ENCODE results near the gene JAZF1.

DNA sequence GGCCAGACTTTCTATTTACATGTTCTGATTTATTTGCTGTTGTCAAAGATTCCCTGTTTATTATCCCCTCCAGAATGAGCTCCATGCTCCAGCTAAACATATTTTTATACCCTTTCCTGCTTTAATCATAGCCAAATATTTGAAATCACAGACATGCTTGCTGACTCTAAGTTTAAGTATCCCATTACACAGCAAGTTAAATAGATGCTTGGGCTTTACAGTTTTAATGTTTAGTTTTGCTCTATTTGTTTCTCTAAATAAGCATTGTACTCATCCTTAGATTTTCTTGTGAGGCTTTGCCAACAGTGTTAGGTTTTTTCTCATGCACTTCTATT is 243.9 kb downstream of the JAZF1 start:
- TF ChIP-seq, protein P1, sequence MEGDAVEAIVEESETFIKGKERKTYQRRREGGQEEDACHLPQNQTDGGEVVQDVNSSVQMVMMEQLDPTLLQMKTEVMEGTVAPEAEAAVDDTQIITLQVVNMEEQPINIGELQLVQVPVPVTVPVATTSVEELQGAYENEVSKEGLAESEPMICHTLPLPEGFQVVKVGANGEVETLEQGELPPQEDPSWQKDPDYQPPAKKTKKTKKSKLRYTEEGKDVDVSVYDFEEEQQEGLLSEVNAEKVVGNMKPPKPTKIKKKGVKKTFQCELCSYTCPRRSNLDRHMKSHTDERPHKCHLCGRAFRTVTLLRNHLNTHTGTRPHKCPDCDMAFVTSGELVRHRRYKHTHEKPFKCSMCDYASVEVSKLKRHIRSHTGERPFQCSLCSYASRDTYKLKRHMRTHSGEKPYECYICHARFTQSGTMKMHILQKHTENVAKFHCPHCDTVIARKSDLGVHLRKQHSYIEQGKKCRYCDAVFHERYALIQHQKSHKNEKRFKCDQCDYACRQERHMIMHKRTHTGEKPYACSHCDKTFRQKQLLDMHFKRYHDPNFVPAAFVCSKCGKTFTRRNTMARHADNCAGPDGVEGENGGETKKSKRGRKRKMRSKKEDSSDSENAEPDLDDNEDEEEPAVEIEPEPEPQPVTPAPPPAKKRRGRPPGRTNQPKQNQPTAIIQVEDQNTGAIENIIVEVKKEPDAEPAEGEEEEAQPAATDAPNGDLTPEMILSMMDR (IDR thresholded peaks at IDR 0.05) = no peak
- no peak for TF ChIP-seq POLR2A (IDR thresholded peaks at IDR 0.05)
